Measurements from ENCODE around the gene EFNA5. TPM values are rescaled to one million over a fixed set of nuclear protein-coding genes. Genes with fewer than 3 reads are reported as not detected.

Gene EFNA5
- total and polyA plus RNA-seq, 2 donors, result 1.7 to 3.6 TPM

GRCh38 chr5:107618242-107618641 is 52.5 kb downstream of the EFNA5 start:
- DNase-seq (ENCODE audit: low read depth in 6 of 9, low spot score in 9 of 9), result no peak
- WGBS, result 95% methylated on average over 3 of the region's 3 CpGs
- Histone ChIP-seq H3K27ac (ENCODE audit: low read depth in 1 of 2, low read length in 1 of 2) (no peak overlapping the region), H3K27me3 (ENCODE audit: control insufficient read depth in 2 of 2, insufficient read depth in 1 of 2, low read length in 1 of 2) (no peaks in the 10 kb centered on the region), H3K9me3 (ENCODE audit: control insufficient read depth in 2 of 2, insufficient read depth in 1 of 2, low read length in 1 of 2) (no peaks in the 10 kb centered on the region), H3K36me3 (ENCODE audit: control insufficient read depth in 2 of 2, insufficient read depth in 2 of 2, low read length in 1 of 2) (no peaks in the 10 kb centered on the region), H3K4me3 (ENCODE audit: low read length in 2 of 2) (no peak overlapping the region), H3K4me1 (ENCODE audit: control insufficient read depth in 2 of 2, insufficient read depth in 2 of 2, low read length in 2 of 2) (no peaks in the 10 kb centered on the region)

GRCh38 chr5:107617052-107617451 is 53.7 kb downstream of the EFNA5 start:
- no peak for DNase-seq (ENCODE audit: low read depth in 6 of 9, low spot score in 9 of 9)
- Histone ChIP-seq H3K4me3 (ENCODE audit: low read length in 2 of 2) (no peak overlapping the region), H3K36me3 (ENCODE audit: control insufficient read depth in 2 of 2, insufficient read depth in 2 of 2, low read length in 1 of 2) (no peaks in the 10 kb centered on the region), H3K27ac (ENCODE audit: low read depth in 1 of 2, low read length in 1 of 2) (no peak overlapping the region), H3K4me1 (ENCODE audit: control insufficient read depth in 2 of 2, insufficient read depth in 2 of 2, low read length in 2 of 2) (no peaks in the 10 kb centered on the region), H3K27me3 (ENCODE audit: control insufficient read depth in 2 of 2, insufficient read depth in 1 of 2, low read length in 1 of 2) (no peaks in the 10 kb centered on the region), H3K9me3 (ENCODE audit: control insufficient read depth in 2 of 2, insufficient read depth in 1 of 2, low read length in 1 of 2) (no peaks in the 10 kb centered on the region)
- 97% methylated on average over 1 of the region's 1 CpG for WGBS

DNA sequence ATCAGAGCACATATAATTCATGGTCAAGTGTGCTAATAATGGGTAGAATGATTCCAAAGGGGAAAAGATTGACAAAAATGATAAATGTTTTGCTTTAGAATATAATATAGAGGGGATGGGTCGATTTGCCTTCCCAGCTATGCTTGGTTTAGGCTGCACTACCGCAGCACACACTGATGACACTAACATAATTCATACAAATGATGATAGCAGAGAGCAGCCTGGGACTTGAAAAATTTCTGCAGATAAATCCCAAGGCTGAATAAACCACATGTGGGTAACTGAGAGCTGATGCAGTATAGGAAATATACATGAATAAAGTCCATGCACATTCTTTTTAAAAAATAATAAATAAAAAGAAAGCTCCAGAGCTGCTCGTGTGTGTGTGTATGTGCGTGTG is 54.5 kb downstream of the EFNA5 start:
- Histone ChIP-seq H3K27ac (ENCODE audit: low read depth in 1 of 2, low read length in 1 of 2) (no peak overlapping the region), H3K36me3 (ENCODE audit: control insufficient read depth in 2 of 2, insufficient read depth in 2 of 2, low read length in 1 of 2) (no peaks in the 10 kb centered on the region), H3K4me3 (ENCODE audit: low read length in 2 of 2) (no peak overlapping the region), H3K9me3 (ENCODE audit: control insufficient read depth in 2 of 2, insufficient read depth in 1 of 2, low read length in 1 of 2) (no peaks in the 10 kb centered on the region), H3K27me3 (ENCODE audit: control insufficient read depth in 2 of 2, insufficient read depth in 1 of 2, low read length in 1 of 2) (no peaks in the 10 kb centered on the region), H3K4me1 (ENCODE audit: control insufficient read depth in 2 of 2, insufficient read depth in 2 of 2, low read length in 2 of 2) (no peaks in the 10 kb centered on the region)
- DNase-seq (ENCODE audit: low read depth in 6 of 9, low spot score in 9 of 9), result no peak
- 95% methylated on average over 4 of the region's 4 CpGs for WGBS

- Histone ChIP-seq H3K4me3 (ENCODE audit: low read length in 2 of 2) (no peak overlapping the region), H3K27me3 (ENCODE audit: control insufficient read depth in 2 of 2, insufficient read depth in 1 of 2, low read length in 1 of 2) (no peaks in the 10 kb centered on the region), H3K4me1 (ENCODE audit: control insufficient read depth in 2 of 2, insufficient read depth in 2 of 2, low read length in 2 of 2) (no peaks in the 10 kb centered on the region), H3K36me3 (ENCODE audit: control insufficient read depth in 2 of 2, insufficient read depth in 2 of 2, low read length in 1 of 2) (no peaks in the 10 kb centered on the region), H3K27ac (ENCODE audit: low read depth in 1 of 2, low read length in 1 of 2) (no peak overlapping the region), H3K9me3 (ENCODE audit: control insufficient read depth in 2 of 2, insufficient read depth in 1 of 2, low read length in 1 of 2) (no peaks in the 10 kb centered on the region)
- no peak for DNase-seq (ENCODE audit: low read depth in 6 of 9, low spot score in 9 of 9)
- 92% methylated on average over 7 of the region's 7 CpGs for WGBS
Measured at GRCh38 chr5:107615299-107615817, 55.4 kb downstream of the EFNA5 start.

DNA sequence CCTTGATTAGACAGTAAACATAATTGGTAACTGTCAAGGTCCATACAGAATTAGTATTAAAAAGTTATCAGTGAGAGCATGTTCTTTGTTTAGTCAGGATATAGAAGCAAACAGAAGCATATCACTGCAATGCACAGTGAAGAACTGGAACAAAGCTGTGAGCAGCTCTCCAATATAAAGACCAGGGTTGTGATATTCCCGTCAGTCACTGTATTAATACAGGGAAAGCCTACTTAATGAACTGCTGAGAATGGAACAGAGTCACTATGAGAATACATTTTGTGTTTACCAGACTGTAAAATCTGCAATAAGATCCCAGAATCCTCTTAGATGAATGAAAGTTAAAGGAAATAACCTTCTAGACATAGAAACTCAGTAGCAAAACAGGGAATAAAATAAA is 58.2 kb downstream of the EFNA5 start:
- H3K4me1 ChIP-seq (ENCODE audit: control insufficient read depth in 2 of 2, insufficient read depth in 2 of 2, low read length in 2 of 2), result no peaks in the 10 kb centered on the region
- H3K27me3 ChIP-seq (ENCODE audit: control insufficient read depth in 2 of 2, insufficient read depth in 1 of 2, low read length in 1 of 2), result no peaks in the 10 kb centered on the region
- H3K9me3 ChIP-seq (ENCODE audit: control insufficient read depth in 2 of 2, insufficient read depth in 1 of 2, low read length in 1 of 2), result no peaks in the 10 kb centered on the region
- H3K36me3 ChIP-seq (ENCODE audit: control insufficient read depth in 2 of 2, insufficient read depth in 2 of 2, low read length in 1 of 2), result no peaks in the 10 kb centered on the region
- 99% methylated on average over 1 of the region's 1 CpG for WGBS
- no peak overlapping the region for H3K27ac ChIP-seq (ENCODE audit: low read depth in 1 of 2, low read length in 1 of 2)
- H3K4me3 ChIP-seq (ENCODE audit: low read length in 2 of 2), result no peak overlapping the region
- no peak for DNase-seq (ENCODE audit: low read depth in 6 of 9, low spot score in 9 of 9)

DNA sequence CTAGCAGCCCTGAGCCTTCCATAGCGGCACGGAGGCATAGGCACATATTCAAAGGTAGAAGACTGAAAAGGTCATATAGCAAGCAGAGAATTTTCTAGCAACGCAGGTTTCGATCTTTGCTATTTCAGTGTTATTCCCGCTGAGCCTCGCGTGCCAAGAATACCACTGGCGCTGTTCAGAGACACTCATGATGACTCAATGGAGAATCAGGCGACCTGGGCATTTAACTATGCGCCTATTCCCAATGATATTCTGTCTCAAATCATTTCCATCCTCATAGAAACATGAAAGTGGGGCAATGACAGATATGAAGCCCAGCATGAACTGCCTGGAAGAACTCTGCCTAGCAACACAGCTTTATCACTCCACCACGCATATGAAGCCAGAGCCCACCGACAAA is 59.9 kb downstream of the EFNA5 start:
- no peaks in the 10 kb centered on the region for H3K36me3 ChIP-seq (ENCODE audit: control insufficient read depth in 2 of 2, insufficient read depth in 2 of 2, low read length in 1 of 2)
- H3K4me1 ChIP-seq (ENCODE audit: control insufficient read depth in 2 of 2, insufficient read depth in 2 of 2, low read length in 2 of 2), result peaks cover 0 to 2% of the 10 kb centered on the region in 2 donors
- H3K27me3 ChIP-seq (ENCODE audit: control insufficient read depth in 2 of 2, insufficient read depth in 1 of 2, low read length in 1 of 2), result no peaks in the 10 kb centered on the region
- no peak for DNase-seq (ENCODE audit: low read depth in 6 of 9, low spot score in 9 of 9)
- 98% methylated on average over 12 of the region's 12 CpGs for WGBS
- no peak overlapping the region for H3K27ac ChIP-seq (ENCODE audit: low read depth in 1 of 2, low read length in 1 of 2)
- no peak overlapping the region for H3K4me3 ChIP-seq (ENCODE audit: low read length in 2 of 2)
- no peaks in the 10 kb centered on the region for H3K9me3 ChIP-seq (ENCODE audit: control insufficient read depth in 2 of 2, insufficient read depth in 1 of 2, low read length in 1 of 2)

- Histone ChIP-seq H3K27me3 (ENCODE audit: control insufficient read depth in 2 of 2, insufficient read depth in 1 of 2, low read length in 1 of 2) (no peaks in the 10 kb centered on the region), H3K36me3 (ENCODE audit: control insufficient read depth in 2 of 2, insufficient read depth in 2 of 2, low read length in 1 of 2) (no peaks in the 10 kb centered on the region), H3K4me3 (ENCODE audit: low read length in 2 of 2) (no peak overlapping the region), H3K4me1 (ENCODE audit: control insufficient read depth in 2 of 2, insufficient read depth in 2 of 2, low read length in 2 of 2) (peaks cover 4 to 18% of the 10 kb centered on the region in 2 donors), H3K27ac (ENCODE audit: low read depth in 1 of 2, low read length in 1 of 2) (no peak overlapping the region), H3K9me3 (ENCODE audit: control insufficient read depth in 2 of 2, insufficient read depth in 1 of 2, low read length in 1 of 2) (no peaks in the 10 kb centered on the region)
- 75% methylated on average over 9 of the region's 9 CpGs for WGBS
- DNase-seq (ENCODE audit: low read depth in 6 of 9, low spot score in 9 of 9), result no peak
Measured at GRCh38 chr5:107607671-107608345, 62.9 kb downstream of the EFNA5 start.

- no peak for DNase-seq (ENCODE audit: low read depth in 6 of 9, low spot score in 9 of 9)
- no peak overlapping the region for H3K27ac ChIP-seq (ENCODE audit: low read depth in 1 of 2, low read length in 1 of 2)
- H3K36me3 ChIP-seq (ENCODE audit: control insufficient read depth in 2 of 2, insufficient read depth in 2 of 2, low read length in 1 of 2), result no peaks in the 10 kb centered on the region
- WGBS, result 98% methylated on average over 6 of the region's 6 CpGs
- no peak overlapping the region for H3K4me3 ChIP-seq (ENCODE audit: low read length in 2 of 2)
- no peaks in the 10 kb centered on the region for H3K9me3 ChIP-seq (ENCODE audit: control insufficient read depth in 2 of 2, insufficient read depth in 1 of 2, low read length in 1 of 2)
- no peaks in the 10 kb centered on the region for H3K27me3 ChIP-seq (ENCODE audit: control insufficient read depth in 2 of 2, insufficient read depth in 1 of 2, low read length in 1 of 2)
- H3K4me1 ChIP-seq (ENCODE audit: control insufficient read depth in 2 of 2, insufficient read depth in 2 of 2, low read length in 2 of 2), result peaks cover 4 to 18% of the 10 kb centered on the region in 2 donors
Measured at GRCh38 chr5:107607196-107607595, 63.5 kb downstream of the EFNA5 start.

GRCh38 chr5:107605596-107606125 is 65.1 kb downstream of the EFNA5 start:
- peaks cover 4 to 18% of the 10 kb centered on the region in 2 donors for H3K4me1 ChIP-seq (ENCODE audit: control insufficient read depth in 2 of 2, insufficient read depth in 2 of 2, low read length in 2 of 2)
- no peak for DNase-seq (ENCODE audit: low read depth in 6 of 9, low spot score in 9 of 9)
- no peaks in the 10 kb centered on the region for H3K36me3 ChIP-seq (ENCODE audit: control insufficient read depth in 2 of 2, insufficient read depth in 2 of 2, low read length in 1 of 2)
- WGBS, result 81% methylated on average over 2 of the region's 2 CpGs
- H3K27ac ChIP-seq (ENCODE audit: low read depth in 1 of 2, low read length in 1 of 2), result no peak overlapping the region
- H3K9me3 ChIP-seq (ENCODE audit: control insufficient read depth in 2 of 2, insufficient read depth in 1 of 2, low read length in 1 of 2), result no peaks in the 10 kb centered on the region
- H3K4me3 ChIP-seq (ENCODE audit: low read length in 2 of 2), result no peak overlapping the region
- H3K27me3 ChIP-seq (ENCODE audit: control insufficient read depth in 2 of 2, insufficient read depth in 1 of 2, low read length in 1 of 2), result no peaks in the 10 kb centered on the region
